IPS-NIHi11 (cell line): ENCODE measurements around the gene AP2A1.

Experiments
- DNase-seq: peaks from one replicate; pipeline ENCODE4 v3.0.0; 2012; ENCODE audit warnings: mixed read lengths, low spot score

The AP2A1 gene

GRCh38 chr19:49766007-49766929 is 533 bp upstream of the AP2A1 start:
- peak; percentile 99 for DNase-seq

- no peak for DNase-seq
Observed at GRCh38 chr19:49767381-49767780, 580 bp downstream of the AP2A1 start.

- no peak for DNase-seq
Observed at GRCh38 chr19:49767967-49768581, 1.3 kb downstream of the AP2A1 start.

- no peak for DNase-seq
Observed at GRCh38 chr19:49770529-49770928, 3.7 kb downstream of the AP2A1 start.

GRCh38 chr19:49771674-49772139 is 4.9 kb downstream of the AP2A1 start:
- DNase-seq: no peak

GRCh38 chr19:49772850-49773432 is 6.1 kb downstream of the AP2A1 start:
- no peak for DNase-seq

- no peak for DNase-seq
Observed at GRCh38 chr19:49773663-49774350, 7.0 kb downstream of the AP2A1 start.

GRCh38 chr19:49774969-49775368 is 8.2 kb downstream of the AP2A1 start:
- DNase-seq: no peak

- no peak for DNase-seq
Observed at GRCh38 chr19:49775742-49776370, 9.1 kb downstream of the AP2A1 start.

- no peak for DNase-seq
Observed at GRCh38 chr19:49776371-49776764, 9.6 kb downstream of the AP2A1 start.

- DNase-seq: peak; percentile 4
Observed at GRCh38 chr19:49779731-49780555, 13.1 kb downstream of the AP2A1 start.

- peak; percentile 8 for DNase-seq
Observed at GRCh38 chr19:49780861-49781260, 14.1 kb downstream of the AP2A1 start.

GRCh38 chr19:49781394-49781793 is 14.6 kb downstream of the AP2A1 start:
- no peak for DNase-seq

- no peak for DNase-seq
Observed at GRCh38 chr19:49782515-49782914, 15.7 kb downstream of the AP2A1 start.

- DNase-seq: no peak
Observed at GRCh38 chr19:49786376-49786820, 19.6 kb downstream of the AP2A1 start.

GRCh38 chr19:49787746-49788145 is 20.9 kb downstream of the AP2A1 start:
- no peak for DNase-seq

GRCh38 chr19:49788857-49789256 is 22.1 kb downstream of the AP2A1 start:
- no peak for DNase-seq

GRCh38 chr19:49790866-49791265 is 24.1 kb downstream of the AP2A1 start:
- no peak for DNase-seq

GRCh38 chr19:49791776-49792445 is 25.1 kb downstream of the AP2A1 start:
- no peak for DNase-seq

GRCh38 chr19:49792829-49793560 is 26.2 kb downstream of the AP2A1 start:
- no peak for DNase-seq
